DND-41 (cell line): ENCODE data around the gene GSK3A.

Experiments
- ATAC-seq: fragments of 200-7000 bp; cut with Tn5 transposase; 3 replicates; pipeline ENCODE4 v1.9.1; 2021; ENCODE audit warnings: low read depth; ENCODE audit not compliant: insufficient read depth
- DNase-seq: peaks from one replicate; pipeline ENCODE4 v3.0.0-alpha.2; 2020
- H2AFZ ChIP-seq: 2 replicates; pipeline ENCODE4 v1.6.0; 2012; ENCODE audit warnings: low read depth, low read length
- H3K27ac ChIP-seq: 2 replicates; pipeline ENCODE4 v1.5.1; 2012; ENCODE audit warnings: low read length, inconsistent platforms
- H3K27me3 ChIP-seq: fragments of 200-600 bp; sonication (generic); 2 replicates; pipeline ENCODE4 v1.6.0; 2012; ENCODE audit warnings: low read length, mild to moderate bottlenecking, inconsistent platforms; ENCODE audit not compliant: insufficient read depth, poor library complexity
- H3K36me3 ChIP-seq: 2 replicates; pipeline ENCODE4 v1.5.1; 2012; ENCODE audit warnings: low read length, inconsistent platforms; ENCODE audit not compliant: insufficient read depth
- H3K4me1 ChIP-seq: 2 replicates; pipeline ENCODE4 v1.5.1; 2012; ENCODE audit warnings: mild to moderate bottlenecking, low read length; ENCODE audit not compliant: insufficient read depth
- H3K4me2 ChIP-seq: 2 replicates; pipeline ENCODE4 v1.6.0; 2012; ENCODE audit warnings: mild to moderate bottlenecking, moderate library complexity, low read length, inconsistent platforms; ENCODE audit not compliant: insufficient read depth
- H3K4me3 ChIP-seq, 2 experiments: fragments of 200-600 bp in 1 of 2; shearing (Covaris generic) in 1 of 2; 2 replicates each; pipeline ENCODE4 v1.5.1; 2012 to 2016; ENCODE audit warnings: inconsistent platforms in 2 of 2, low read length in 2 of 2, mild to moderate bottlenecking in 2 of 2, low read depth in 1 of 2, moderate library complexity in 1 of 2
- H3K79me2 ChIP-seq: 2 replicates; pipeline ENCODE4 v1.6.0; 2012; ENCODE audit warnings: low read length, inconsistent platforms; ENCODE audit not compliant: insufficient read depth
- H3K9ac ChIP-seq: 2 replicates; pipeline ENCODE4 v1.6.0; 2012; ENCODE audit warnings: low read depth, mild to moderate bottlenecking, inconsistent platforms, low read length, moderate library complexity
- H3K9me3 ChIP-seq: 2 replicates; pipeline ENCODE4 v1.5.1; 2012; ENCODE audit warnings: low read length, moderate library complexity, mild to moderate bottlenecking, inconsistent platforms; ENCODE audit not compliant: insufficient read depth, severe bottlenecking
- H4K20me1 ChIP-seq: 2 replicates; pipeline ENCODE4 v1.6.0; 2012; ENCODE audit warnings: low read length; ENCODE audit not compliant: insufficient read depth
- EZH2 ChIP-seq: IDR thresholded peaks from 3 replicates; pipeline ENCODE4 v1.6.1; 2012; ENCODE audit warnings: borderline replicate concordance, low read depth, mild to moderate bottlenecking, moderate library complexity, low read length, inconsistent platforms; ENCODE audit not compliant: severe bottlenecking
- TF ChIP-seq, protein P1 (sequence below): IDR thresholded peaks from 2 replicates; pipeline ENCODE4 v1.5.1; 2012; ENCODE audit warnings: borderline replicate concordance, low read length, moderate library complexity, mild to moderate bottlenecking; ENCODE audit not compliant: poor library complexity, severe bottlenecking; ENCODE audit errors: extremely low read depth

Gene GSK3A

DNA sequence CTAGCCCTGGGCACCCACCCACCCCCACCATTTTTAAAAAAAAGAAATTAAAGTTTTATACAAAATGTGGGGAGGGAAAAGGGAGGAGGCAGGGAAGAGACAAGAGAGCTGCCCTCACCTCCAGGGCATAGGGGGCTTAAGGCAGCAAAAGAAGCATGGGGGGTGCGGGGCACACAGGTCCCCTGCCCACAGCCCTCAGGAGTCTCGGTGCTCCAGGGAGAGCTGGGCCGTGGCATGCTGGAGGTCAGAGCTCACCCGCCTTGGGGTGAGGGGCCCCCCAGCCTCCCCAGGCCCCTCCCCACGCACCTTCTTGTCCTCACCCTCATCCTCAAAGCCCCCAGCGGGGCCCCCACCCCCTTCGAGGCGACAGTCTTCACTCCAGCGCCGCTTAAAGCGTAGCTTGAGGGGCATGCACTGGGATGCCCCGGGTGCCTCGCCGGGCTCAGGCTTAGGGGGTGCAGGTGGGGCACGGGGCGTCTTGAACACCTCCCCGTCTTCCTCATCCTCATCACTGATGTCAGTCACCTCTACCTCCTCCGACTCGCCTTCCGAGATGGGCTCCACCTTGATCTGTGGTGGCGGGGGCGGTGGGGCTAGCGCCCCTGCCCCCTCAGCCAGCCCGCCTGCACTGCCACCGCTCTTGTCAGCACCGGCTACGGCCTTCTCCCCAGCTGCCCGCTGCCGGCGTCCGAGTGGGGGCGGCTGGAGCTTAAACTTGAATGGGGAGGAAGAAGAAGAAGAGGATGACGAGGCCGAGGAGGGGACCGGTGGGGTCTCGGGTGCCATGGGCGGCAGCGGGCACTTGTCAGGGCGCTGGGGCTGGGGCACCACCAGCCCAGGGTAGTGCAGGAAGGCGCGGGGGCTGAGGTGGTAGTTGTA is 6.1 kb upstream of the GSK3A start:
- Histone ChIP-seq H3K79me2 (peaks cover 46% of the 10 kb centered on the region), H3K9me3 (no peaks in the 10 kb centered on the region), H3K36me3 (peaks cover 28% of the 10 kb centered on the region), H4K20me1 (peaks cover 31% of the 10 kb centered on the region), H3K4me2 (no peak overlapping the region), H3K4me3 (no peak overlapping the region), H3K9ac (no peak overlapping the region), H3K4me1 (peaks cover 33% of the 10 kb centered on the region), H3K27me3 (no peaks in the 10 kb centered on the region), H2AFZ (no peak overlapping the region), H3K27ac (no peak overlapping the region)
- ATAC-seq (no peak), DNase-seq (no peak)
- TF ChIP-seq, protein P1, sequence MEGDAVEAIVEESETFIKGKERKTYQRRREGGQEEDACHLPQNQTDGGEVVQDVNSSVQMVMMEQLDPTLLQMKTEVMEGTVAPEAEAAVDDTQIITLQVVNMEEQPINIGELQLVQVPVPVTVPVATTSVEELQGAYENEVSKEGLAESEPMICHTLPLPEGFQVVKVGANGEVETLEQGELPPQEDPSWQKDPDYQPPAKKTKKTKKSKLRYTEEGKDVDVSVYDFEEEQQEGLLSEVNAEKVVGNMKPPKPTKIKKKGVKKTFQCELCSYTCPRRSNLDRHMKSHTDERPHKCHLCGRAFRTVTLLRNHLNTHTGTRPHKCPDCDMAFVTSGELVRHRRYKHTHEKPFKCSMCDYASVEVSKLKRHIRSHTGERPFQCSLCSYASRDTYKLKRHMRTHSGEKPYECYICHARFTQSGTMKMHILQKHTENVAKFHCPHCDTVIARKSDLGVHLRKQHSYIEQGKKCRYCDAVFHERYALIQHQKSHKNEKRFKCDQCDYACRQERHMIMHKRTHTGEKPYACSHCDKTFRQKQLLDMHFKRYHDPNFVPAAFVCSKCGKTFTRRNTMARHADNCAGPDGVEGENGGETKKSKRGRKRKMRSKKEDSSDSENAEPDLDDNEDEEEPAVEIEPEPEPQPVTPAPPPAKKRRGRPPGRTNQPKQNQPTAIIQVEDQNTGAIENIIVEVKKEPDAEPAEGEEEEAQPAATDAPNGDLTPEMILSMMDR = no peak
- TF ChIP-seq EZH2 = no peak

DNA sequence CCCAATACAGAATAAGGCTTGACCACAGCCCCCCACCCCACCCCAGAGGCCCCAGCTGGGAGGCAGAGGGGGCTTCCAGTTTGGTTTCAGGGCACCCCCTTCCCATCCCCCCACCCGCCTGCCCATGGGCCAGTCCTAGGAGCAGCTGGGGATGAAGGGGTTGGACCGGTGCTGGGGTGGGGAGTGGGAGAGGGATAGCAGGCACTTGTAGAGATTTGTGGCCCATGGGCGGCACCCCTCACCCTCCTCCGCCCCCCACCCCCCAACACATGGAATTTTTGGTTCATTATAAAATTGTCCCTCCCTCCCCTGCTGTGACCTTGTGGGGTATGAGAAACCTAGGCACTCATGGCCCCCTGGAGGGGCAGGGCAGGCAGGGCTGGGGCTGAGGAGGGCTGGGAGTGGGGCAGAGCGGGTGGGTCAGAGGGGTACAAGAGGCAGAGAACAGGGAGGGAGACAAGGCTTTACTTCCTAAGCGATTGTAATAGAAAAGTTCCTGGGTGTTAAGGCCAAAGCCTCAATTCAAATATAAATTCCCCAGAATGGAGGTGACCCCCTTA is 5.3 kb upstream of the GSK3A start:
- peaks cover 27% of the 10 kb centered on the region for H3K4me1 ChIP-seq

DNA sequence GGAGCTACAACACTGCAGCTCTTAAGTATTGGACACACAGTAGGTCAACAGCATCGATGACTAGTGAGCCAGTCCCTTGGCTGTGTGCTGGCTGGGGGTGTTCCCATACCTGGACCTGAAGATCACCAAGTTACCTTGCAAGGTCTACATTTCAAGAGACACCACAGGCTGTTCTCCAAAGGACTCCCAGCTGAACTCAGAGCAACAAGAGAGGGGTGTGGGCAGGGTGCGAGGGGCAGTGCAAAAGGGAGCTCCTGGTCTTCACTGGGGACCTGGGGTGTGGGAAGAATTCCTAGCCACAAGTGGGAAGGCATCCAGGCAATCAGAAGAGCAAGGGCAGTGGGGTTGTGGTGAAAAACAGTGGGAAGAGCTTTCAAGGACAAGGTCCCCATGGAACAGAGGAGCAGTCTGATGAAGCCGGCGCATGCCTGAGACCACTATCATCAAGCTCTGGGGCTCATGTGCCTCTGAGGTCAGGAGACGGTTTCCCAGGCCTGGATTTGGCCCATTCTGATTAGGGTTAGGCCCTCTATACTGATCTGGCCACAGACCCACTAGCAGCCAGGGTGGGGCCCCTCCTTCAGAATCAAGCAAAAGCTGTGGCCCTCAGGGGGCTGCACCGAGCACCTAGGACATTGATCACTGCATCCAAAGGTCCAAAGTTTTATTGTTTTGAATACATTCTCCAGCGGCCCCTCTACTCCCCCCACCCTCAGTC is 4.7 kb upstream of the GSK3A start:
- peaks cover 23% of the 10 kb centered on the region for H4K20me1 ChIP-seq
- no peak overlapping the region for H3K4me3 ChIP-seq
- peaks cover 28% of the 10 kb centered on the region for H3K36me3 ChIP-seq
- H3K4me2 ChIP-seq = no peak overlapping the region
- ATAC-seq (no peak), DNase-seq (no peak)
- no peaks in the 10 kb centered on the region for H3K27me3 ChIP-seq
- H3K9me3 ChIP-seq = no peaks in the 10 kb centered on the region
- H3K27ac ChIP-seq = no peak overlapping the region
- H3K4me1 ChIP-seq = peaks cover 23% of the 10 kb centered on the region
- no peak overlapping the region for H2AFZ ChIP-seq
- H3K9ac ChIP-seq = no peak overlapping the region
- TF ChIP-seq, protein P1 = no peak
- TF ChIP-seq EZH2 = no peak
- H3K79me2 ChIP-seq = peaks cover 35% of the 10 kb centered on the region

More for the DNA sequence above, 5.3 kb upstream of the GSK3A start:
- ATAC-seq (no peak), DNase-seq (no peak)
- TF ChIP-seq, protein P1 = no peak
- TF ChIP-seq EZH2 = no peak
- Histone ChIP-seq H3K9ac (no peak overlapping the region), H3K79me2 (peaks cover 40% of the 10 kb centered on the region), H3K27ac (no peak overlapping the region), H3K4me3 (no peak overlapping the region), H3K4me2 (no peak overlapping the region), H2AFZ (no peak overlapping the region), H3K27me3 (no peaks in the 10 kb centered on the region), H4K20me1 (peaks cover 28% of the 10 kb centered on the region), H3K9me3 (no peaks in the 10 kb centered on the region), H3K36me3 (peaks cover 28% of the 10 kb centered on the region)
